ENCODE measurements around the gene SAP30BP.

The SAP30BP gene

GRCh38 chr17:75691801-75692626, 24.9 kb downstream of the SAP30BP start:
- DNase-seq, result no peak

- DNase-seq, result no peak
Observed at GRCh38 chr17:75692976-75693375, 25.8 kb downstream of the SAP30BP start.

- DNase-seq, result no peak
Observed at GRCh38 chr17:75693500-75694481, 26.7 kb downstream of the SAP30BP start.

- DNase-seq, result no peak
Observed at GRCh38 chr17:75694536-75694935, 27.4 kb downstream of the SAP30BP start.

GRCh38 chr17:75695141-75695829, 28.1 kb downstream of the SAP30BP start:
- no peak for DNase-seq

GRCh38 chr17:75695830-75696271, 28.7 kb downstream of the SAP30BP start:
- no peak for DNase-seq

- DNase-seq, result no peak
Observed at GRCh38 chr17:75697651-75698291, 30.6 kb downstream of the SAP30BP start.

GRCh38 chr17:75698659-75699058, 31.5 kb downstream of the SAP30BP start:
- no peak for DNase-seq

- DNase-seq, result no peak
Observed at GRCh38 chr17:75701288-75701687, 34.1 kb downstream of the SAP30BP start.

GRCh38 chr17:75703191-75703590, 36.1 kb downstream of the SAP30BP start:
- no peak for DNase-seq

GRCh38 chr17:75703591-75703990, 36.5 kb downstream of the SAP30BP start:
- no peak for DNase-seq

- no peak for DNase-seq
Observed at GRCh38 chr17:75704963-75705875, 38.1 kb downstream of the SAP30BP start.

- DNase-seq, result no peak
Observed at GRCh38 chr17:75706042-75706728, 39.0 kb downstream of the SAP30BP start.

- DNase-seq, result no peak
Observed at GRCh38 chr17:75707079-75707571, 40.0 kb downstream of the SAP30BP start.

GRCh38 chr17:75712446-75712845, 45.3 kb downstream of the SAP30BP start:
- DNase-seq, result no peak

GRCh38 chr17:75719732-75720131, 52.6 kb downstream of the SAP30BP start:
- DNase-seq, result no peak

GRCh38 chr17:75720656-75721462, 53.7 kb downstream of the SAP30BP start, which contains the start of gene ITGB4:
Gene ITGB4, plus strand, starts transcription at chr17:75721459. Its CDS starts 3,245 bp downstream, at chr17:75724704.
- peak; percentile 59 for DNase-seq

- no peak for DNase-seq
Observed at GRCh38 chr17:75721463-75722011, 54.4 kb downstream of the SAP30BP start.

- no peak for DNase-seq
Observed at GRCh38 chr17:75722076-75722475, 54.9 kb downstream of the SAP30BP start.
